Esophagus muscularis mucosa (tissue), 4 donors: ENCODE measurements around the gene SPOCD1. TPM values are rescaled to one million over a fixed set of nuclear protein-coding genes. Genes with fewer than 3 reads are reported as not detected.

ENCODE experiments used
- DNase-seq: peaks from one replicate; pipeline ENCODE4 v3.0.0-alpha.2; 2017; ENCODE audit errors: extremely low spot score
- H3K27ac ChIP-seq, 4 donors: fragments of 200-600 bp; sonication (generic); replicated peaks in 1 of 4; 1 replicate in 3 of 4; 2 replicates in 1 of 4; pipeline ENCODE4 v1.5.1; 2016 to 2019; ENCODE audit warnings: mild to moderate bottlenecking in 1 of 4
- H3K27me3 ChIP-seq, 4 donors: fragments of 200-600 bp; sonication (generic); one replicate each; pipeline versions ENCODE4 v1.5.1 to v1.6.0; 2016 to 2019
- H3K36me3 ChIP-seq, 4 donors: fragments of 200-600 bp; sonication (generic); one replicate each; pipeline ENCODE4 v1.5.1; 2016 to 2019
- H3K4me1 ChIP-seq, 4 donors: fragments of 200-600 bp; sonication (generic); one replicate each; pipeline ENCODE4 v1.5.1; 2016 to 2019
- H3K4me3 ChIP-seq, 4 donors: fragments of 200-600 bp; sonication (generic); 1 replicate in 2 of 4; 2 replicates in 2 of 4; pipeline ENCODE4 v1.5.1; 2016 to 2019; ENCODE audit warnings: mild to moderate bottlenecking in 4 of 4, moderate library complexity in 1 of 4
- H3K9me3 ChIP-seq, 4 donors: fragments of 200-600 bp; sonication (generic); 1 replicate in 3 of 4; 2 replicates in 1 of 4; pipeline ENCODE4 v1.5.1; 2016 to 2019
- EP300 ChIP-seq: sonication (generic); formaldehyde crosslinking; IDR thresholded peaks from one replicate; pipeline ENCODE4 v1.6.1; 2017; ENCODE audit warnings: antibody characterized with exemption
- POLR2A ChIP-seq: fragments of 450-650 bp; IDR thresholded peaks from one replicate; pipeline ENCODE4 v1.6.1; 2017; ENCODE audit warnings: antibody characterized with exemption, moderate library complexity, mild to moderate bottlenecking, low read depth
- POLR2AphosphoS5 ChIP-seq, 2 donors: sonication (generic); formaldehyde crosslinking; IDR thresholded peaks; one replicate each; pipeline ENCODE4 v1.6.1; 2017; ENCODE audit warnings: antibody characterized with exemption in 2 of 2
- WGBS: methylation state at CpG from one replicate; pipeline ENCODE4 v1.1.5; 2018; 5-methylcytosine and 5-hydroxymethylcytosine counted together
- intact Hi-C: fragments of 100-400 bp; cut with DNase I; formaldehyde crosslinking; loops from one replicate; pipeline ENCODE4 v1.15.1; 2023
- total RNA-seq, 4 donors: library from RNA; depleted of rRNA; stranded (reverse); fragments of >200 nt; gene quantifications; one replicate each; pipeline versions ENCODE4 v1.1.0 to v1.2.1, GENCODE V29; 2016
- TF ChIP-seq, protein P1 (sequence below), 3 experiments: fragments of 200-600 bp in 2 of 3; fragments of 450-650 bp in 1 of 3; sonication (generic) in 2 of 3; IDR thresholded peaks; one replicate each; pipeline ENCODE4 v1.5.1; 2017 to 2019; ENCODE audit warnings: antibody characterized with exemption in 3 of 3, mild to moderate bottlenecking in 2 of 3, moderate library complexity in 1 of 3

SPOCD1 gene
- total RNA-seq, 4 donors from 2014 or later = 0.17 to 0.19 (median 0.17) TPM; not detected in 1

DNA sequence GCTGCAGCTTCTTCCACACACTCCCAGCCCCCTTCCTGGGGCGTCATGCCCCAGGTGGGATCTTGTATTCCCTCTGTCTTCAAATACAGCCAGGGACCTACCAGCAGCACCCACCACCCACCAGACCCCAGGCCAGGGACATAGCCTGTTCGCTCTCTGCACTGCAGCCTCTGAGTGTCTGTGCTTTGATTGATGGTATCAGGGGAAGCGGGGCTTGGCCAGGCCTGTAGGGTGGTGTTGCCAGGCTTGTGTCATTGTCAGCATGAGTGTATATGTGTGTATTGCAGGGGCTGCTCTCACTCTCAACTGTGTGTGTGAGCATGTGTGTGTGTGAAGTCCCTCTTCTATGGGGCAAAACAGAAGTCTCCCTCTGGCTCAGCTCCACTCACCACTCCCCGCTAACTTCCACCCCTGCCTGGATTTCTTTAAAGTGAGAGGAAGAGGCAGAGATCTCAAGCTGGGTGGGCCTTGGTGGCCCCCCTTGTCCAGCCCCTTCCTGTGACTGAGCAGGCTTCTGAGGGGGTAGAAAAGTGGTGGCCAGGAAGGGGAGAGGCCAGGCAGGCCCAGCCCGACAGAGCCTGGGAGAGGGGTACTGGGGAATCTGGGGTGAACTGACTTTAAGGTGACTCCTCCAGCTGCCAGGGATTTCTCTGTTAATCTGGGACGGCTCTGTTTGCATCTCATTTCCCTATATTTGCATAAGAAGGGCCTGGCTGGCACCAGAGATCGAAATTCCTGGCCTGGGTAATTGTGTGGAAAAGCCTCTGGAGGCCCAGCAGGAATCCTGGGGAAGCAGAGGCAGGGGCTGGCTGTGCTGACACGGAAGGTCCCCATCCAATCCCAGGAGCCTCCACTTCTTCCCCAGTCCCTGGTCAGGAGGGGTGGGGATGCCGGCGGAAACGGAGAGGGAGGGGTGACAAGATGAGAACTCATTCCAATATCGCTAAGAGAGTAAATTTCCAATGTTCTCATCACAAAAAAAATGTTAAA is 33.1 kb downstream of the SPOCD1 start:
- Histone ChIP-seq H3K4me3 (no peak overlapping the region), H3K4me1 (peaks cover 11 to 19% (median 18%) of the 10 kb centered on the region in 4 donors), H3K9me3 (no peaks in the 10 kb centered on the region), H3K36me3 (no peaks in the 10 kb centered on the region), H3K27ac (no peak overlapping the region), H3K27me3 (peaks cover 0 to 18% (median 0%) of the 10 kb centered on the region in 4 donors)
- intact Hi-C loops = loop anchor here (10.0 kb wide), 1 partner anchor 68 kb away; no protein-coding TSS in a partner anchor
- TF ChIP-seq EP300 (no peak), POLR2A (no peak), POLR2AphosphoS5 (IDR thresholded peaks at IDR 0.05) (no peak)
- TF ChIP-seq, protein P1, sequence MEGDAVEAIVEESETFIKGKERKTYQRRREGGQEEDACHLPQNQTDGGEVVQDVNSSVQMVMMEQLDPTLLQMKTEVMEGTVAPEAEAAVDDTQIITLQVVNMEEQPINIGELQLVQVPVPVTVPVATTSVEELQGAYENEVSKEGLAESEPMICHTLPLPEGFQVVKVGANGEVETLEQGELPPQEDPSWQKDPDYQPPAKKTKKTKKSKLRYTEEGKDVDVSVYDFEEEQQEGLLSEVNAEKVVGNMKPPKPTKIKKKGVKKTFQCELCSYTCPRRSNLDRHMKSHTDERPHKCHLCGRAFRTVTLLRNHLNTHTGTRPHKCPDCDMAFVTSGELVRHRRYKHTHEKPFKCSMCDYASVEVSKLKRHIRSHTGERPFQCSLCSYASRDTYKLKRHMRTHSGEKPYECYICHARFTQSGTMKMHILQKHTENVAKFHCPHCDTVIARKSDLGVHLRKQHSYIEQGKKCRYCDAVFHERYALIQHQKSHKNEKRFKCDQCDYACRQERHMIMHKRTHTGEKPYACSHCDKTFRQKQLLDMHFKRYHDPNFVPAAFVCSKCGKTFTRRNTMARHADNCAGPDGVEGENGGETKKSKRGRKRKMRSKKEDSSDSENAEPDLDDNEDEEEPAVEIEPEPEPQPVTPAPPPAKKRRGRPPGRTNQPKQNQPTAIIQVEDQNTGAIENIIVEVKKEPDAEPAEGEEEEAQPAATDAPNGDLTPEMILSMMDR (IDR thresholded peaks at IDR 0.05) = no peak
- 68% methylated on average over 10 of the region's 12 CpGs for WGBS
- no peak for DNase-seq

DNA sequence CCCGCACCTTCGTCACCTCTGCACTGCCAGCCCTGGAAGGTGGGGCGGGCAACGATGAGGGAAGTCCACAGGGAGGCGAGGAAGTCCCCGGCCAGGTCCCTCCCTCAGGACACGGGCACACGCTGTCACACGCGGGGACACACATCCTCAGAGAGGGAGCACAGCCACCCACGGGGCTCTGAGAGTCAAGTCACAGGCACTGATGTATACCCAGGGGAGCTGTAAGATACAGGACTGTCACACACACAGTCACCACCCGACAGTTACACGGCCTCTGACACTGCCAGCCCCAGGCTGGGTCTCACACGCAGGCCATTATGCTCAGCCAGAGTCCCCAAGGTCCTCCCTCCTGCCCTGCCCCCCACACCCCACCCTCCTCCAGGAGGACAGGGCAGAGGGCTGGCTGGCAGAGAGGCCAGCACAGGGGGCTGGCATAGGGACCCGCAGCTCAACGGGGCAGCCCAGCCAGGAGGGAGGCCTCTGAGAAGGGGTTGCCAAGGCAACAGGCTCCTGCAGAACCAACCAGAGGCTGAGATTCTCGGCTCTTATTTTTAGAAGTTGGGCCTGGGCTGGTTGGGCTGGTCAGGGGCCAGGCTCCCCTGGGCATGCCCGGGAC is 34.0 kb downstream of the SPOCD1 start:
- DNase-seq = no peak
- TF ChIP-seq EP300 = no peak
- Histone ChIP-seq H3K4me3 (no peak overlapping the region), H3K9me3 (no peaks in the 10 kb centered on the region), H3K27ac (no peak overlapping the region), H3K36me3 (no peaks in the 10 kb centered on the region), H3K4me1 (peaks cover 11 to 19% (median 16%) of the 10 kb centered on the region in 4 donors), H3K27me3 (peaks cover 0 to 23% (median 0%) of the 10 kb centered on the region in 4 donors)
- intact Hi-C loops = loop anchor here (10.0 kb wide), 1 partner anchor 67 kb away; no protein-coding TSS in a partner anchor
- 75% methylated on average over 5 of the region's 18 CpGs for WGBS

DNA sequence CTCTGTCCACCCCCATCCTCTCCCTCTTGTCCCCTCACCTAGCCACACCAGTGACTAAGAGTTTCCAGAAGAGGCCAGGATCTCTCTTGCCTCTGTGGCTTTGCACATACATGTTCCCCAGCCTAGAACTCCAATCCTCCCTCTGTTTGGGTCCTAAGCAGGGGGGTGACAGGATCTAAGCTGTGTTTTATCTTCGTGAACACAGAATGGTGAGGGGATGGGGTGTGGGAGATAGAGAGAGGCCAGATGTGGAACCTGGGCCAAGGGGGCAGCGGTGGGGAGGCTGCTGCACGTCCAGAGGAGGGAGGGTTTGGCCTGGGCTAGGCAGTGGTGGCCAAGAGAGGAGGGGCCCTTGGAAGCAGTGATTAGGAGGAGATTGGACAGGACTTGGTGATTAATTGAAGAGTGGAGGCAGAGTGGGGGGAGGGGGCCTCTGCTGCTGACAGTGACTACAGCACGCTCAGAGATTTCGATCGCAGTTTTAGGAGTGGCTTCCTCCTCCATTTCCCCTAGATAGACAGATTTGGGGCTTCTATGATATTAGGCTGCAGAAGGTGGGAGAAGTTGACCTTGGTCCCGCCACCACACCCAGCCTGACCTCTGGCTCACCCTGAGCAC is 34.6 kb downstream of the SPOCD1 start:
- TF ChIP-seq, protein P1 (IDR thresholded peaks at IDR 0.05) = no peak
- Histone ChIP-seq H3K36me3 (no peaks in the 10 kb centered on the region), H3K9me3 (no peaks in the 10 kb centered on the region), H3K4me3 (no peak overlapping the region), H3K4me1 (peaks cover 11 to 19% (median 16%) of the 10 kb centered on the region in 4 donors), H3K27ac (no peak overlapping the region), H3K27me3 (peaks cover 0 to 29% (median 0%) of the 10 kb centered on the region in 4 donors)
- WGBS = 56% methylated on average over 7 of the region's 7 CpGs
- no peak for DNase-seq
- intact Hi-C loops = loop anchor here (10.0 kb wide), 1 partner anchor 66 kb away; no protein-coding TSS in a partner anchor

DNA sequence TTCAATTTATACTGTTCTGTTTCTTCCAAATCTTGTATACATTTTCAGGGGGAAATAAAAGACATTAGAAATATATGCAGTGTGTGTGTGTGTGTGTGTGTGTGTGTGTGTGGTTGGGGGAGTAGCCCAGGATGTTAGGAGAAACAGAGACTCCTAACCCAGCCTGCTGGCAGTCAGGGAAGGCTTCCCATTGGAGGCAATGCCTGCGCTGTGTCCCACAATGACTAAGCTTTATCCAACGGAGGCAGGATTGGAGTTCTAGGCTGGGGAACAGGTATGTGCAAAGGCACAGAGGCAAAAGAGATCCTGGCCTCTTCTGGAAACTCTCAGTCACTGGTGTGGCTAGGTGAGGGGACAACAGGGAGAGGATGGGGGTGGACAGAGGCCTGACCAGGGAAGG is 35.2 kb downstream of the SPOCD1 start:
- intact Hi-C loops = loop anchor here (10.0 kb wide), 1 partner anchor 66 kb away; no protein-coding TSS in a partner anchor
- Histone ChIP-seq H3K4me1 (peaks cover 11 to 19% (median 16%) of the 10 kb centered on the region in 4 donors), H3K4me3 (no peak overlapping the region), H3K36me3 (no peaks in the 10 kb centered on the region), H3K27ac (no peak overlapping the region), H3K9me3 (no peaks in the 10 kb centered on the region), H3K27me3 (peaks cover 0 to 35% (median 0%) of the 10 kb centered on the region in 4 donors)
- no peak for DNase-seq
- no peak for TF ChIP-seq EP300
- TF ChIP-seq POLR2A = no peak
- TF ChIP-seq POLR2AphosphoS5 (IDR thresholded peaks at IDR 0.05) = no peak
- TF ChIP-seq, protein P1 (IDR thresholded peaks at IDR 0.05) = no peak
- 83% methylated on average over 2 of the region's 2 CpGs for WGBS
